ENCODE data around the gene SPHKAP. TPM values are rescaled to one million over a fixed set of nuclear protein-coding genes. Genes with fewer than 3 reads are reported as not detected.

Gene SPHKAP
- polyA plus RNA-seq, 1 donor (not counting 4 experiments of a cell fraction or from before 2014, with no cell fraction given): not detected

GRCh38 chr2:228084717-228085116 lies 96.8 kb downstream of the SPHKAP start:
- H3K36me3 ChIP-seq (ENCODE audit: control insufficient read depth in 2 of 2, extremely low read depth in 1 of 2, insufficient read depth in 2 of 2, low read length in 2 of 2): no peaks in the 10 kb centered on the region

DNA sequence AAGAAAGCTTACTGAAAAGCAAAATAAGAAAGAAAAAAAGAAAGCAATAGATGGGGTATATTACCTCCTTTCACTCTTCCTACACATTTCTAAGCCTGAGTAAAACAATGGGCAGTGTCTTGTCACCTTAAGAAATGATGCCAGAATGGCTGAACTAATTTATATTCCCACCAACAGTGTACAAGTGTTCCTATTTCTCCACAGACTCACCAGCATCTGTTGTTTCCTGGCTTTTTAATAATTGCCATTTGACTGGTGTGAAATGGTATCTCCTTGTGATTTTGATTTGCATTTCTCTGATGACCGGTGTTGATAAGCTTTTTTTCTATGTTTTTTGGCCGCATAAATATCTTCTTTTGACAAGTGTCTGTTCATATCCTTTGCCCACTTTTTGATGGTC lies 98.4 kb downstream of the SPHKAP start:
- no peak for FAIRE-seq

More at GRCh38 chr2:228084717-228085116, 96.8 kb downstream of the SPHKAP start:
- H4K20me1 ChIP-seq (ENCODE audit: control insufficient read depth, extremely low read depth, insufficient read depth, low read length): no peaks in the 10 kb centered on the region
- TF ChIP-seq, protein P1, sequence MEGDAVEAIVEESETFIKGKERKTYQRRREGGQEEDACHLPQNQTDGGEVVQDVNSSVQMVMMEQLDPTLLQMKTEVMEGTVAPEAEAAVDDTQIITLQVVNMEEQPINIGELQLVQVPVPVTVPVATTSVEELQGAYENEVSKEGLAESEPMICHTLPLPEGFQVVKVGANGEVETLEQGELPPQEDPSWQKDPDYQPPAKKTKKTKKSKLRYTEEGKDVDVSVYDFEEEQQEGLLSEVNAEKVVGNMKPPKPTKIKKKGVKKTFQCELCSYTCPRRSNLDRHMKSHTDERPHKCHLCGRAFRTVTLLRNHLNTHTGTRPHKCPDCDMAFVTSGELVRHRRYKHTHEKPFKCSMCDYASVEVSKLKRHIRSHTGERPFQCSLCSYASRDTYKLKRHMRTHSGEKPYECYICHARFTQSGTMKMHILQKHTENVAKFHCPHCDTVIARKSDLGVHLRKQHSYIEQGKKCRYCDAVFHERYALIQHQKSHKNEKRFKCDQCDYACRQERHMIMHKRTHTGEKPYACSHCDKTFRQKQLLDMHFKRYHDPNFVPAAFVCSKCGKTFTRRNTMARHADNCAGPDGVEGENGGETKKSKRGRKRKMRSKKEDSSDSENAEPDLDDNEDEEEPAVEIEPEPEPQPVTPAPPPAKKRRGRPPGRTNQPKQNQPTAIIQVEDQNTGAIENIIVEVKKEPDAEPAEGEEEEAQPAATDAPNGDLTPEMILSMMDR (optimal IDR thresholded peaks at IDR 0.05 in 1 of 3, IDR thresholded peaks at IDR 0.05 in 1 of 3, conservative IDR thresholded peaks at IDR 0.05 in 1 of 3; ENCODE audit: extremely low read depth in 1 of 3, insufficient read depth in 2 of 3, low read length in 3 of 3): no peak
- no peak for TF ChIP-seq EZH2 (IDR thresholded peaks at IDR 0.05; ENCODE audit: low read length)
- H3K27ac ChIP-seq (ENCODE audit: control insufficient read depth, insufficient read depth, low read length): no peak overlapping the region
- H3K9ac ChIP-seq (ENCODE audit: control insufficient read depth, extremely low read depth, insufficient read depth, low read length): no peak overlapping the region
- no peaks in the 10 kb centered on the region for H3K79me2 ChIP-seq (ENCODE audit: control insufficient read depth, insufficient read depth, low read length)
- H3K9me1 ChIP-seq (ENCODE audit: control insufficient read depth, extremely low read depth, insufficient read depth, low read length): no peaks in the 10 kb centered on the region
- H3K4me3 ChIP-seq (ENCODE audit: control insufficient read depth in 2 of 3, extremely low read depth in 1 of 3, insufficient read depth in 2 of 3, low read depth in 1 of 3, low read length in 3 of 3): no peak overlapping the region
- dilution Hi-C loops (cut with MboI; ENCODE audit: extremely low pct_ligation_motif_present, low sequenced_read_pairs): no loop called here
- H3K4me1 ChIP-seq (ENCODE audit: control insufficient read depth, extremely low read depth, insufficient read depth, low read length): no peaks in the 10 kb centered on the region
- no peak overlapping the region for H2AFZ ChIP-seq (ENCODE audit: control insufficient read depth, low read length)
- DNase-seq (ENCODE audit: low read depth, low spot score) (no peak), FAIRE-seq (no peak)
- H3K4me2 ChIP-seq (ENCODE audit: control insufficient read depth, extremely low read depth, insufficient read depth, low read depth, low read length): no peak overlapping the region
- no peaks in the 10 kb centered on the region for H3K27me3 ChIP-seq (ENCODE audit: control insufficient read depth, extremely low read depth, insufficient read depth, low read length)
- H3K9me3 ChIP-seq (ENCODE audit: control insufficient read depth, low read depth, low read length): no peaks in the 10 kb centered on the region

More for the DNA sequence above, 98.4 kb downstream of the SPHKAP start:
- no peaks in the 10 kb centered on the region for H3K4me1 ChIP-seq (ENCODE audit: control insufficient read depth, extremely low read depth, insufficient read depth, low read length)
- H2AFZ ChIP-seq (ENCODE audit: control insufficient read depth, low read length): no peak overlapping the region
- H3K9me1 ChIP-seq (ENCODE audit: control insufficient read depth, extremely low read depth, insufficient read depth, low read length): no peaks in the 10 kb centered on the region
- no peak overlapping the region for H3K4me3 ChIP-seq (ENCODE audit: control insufficient read depth in 2 of 3, extremely low read depth in 1 of 3, insufficient read depth in 2 of 3, low read depth in 1 of 3, low read length in 3 of 3)
- H3K27me3 ChIP-seq (ENCODE audit: control insufficient read depth, extremely low read depth, insufficient read depth, low read length): no peaks in the 10 kb centered on the region
- no peaks in the 10 kb centered on the region for H3K9me3 ChIP-seq (ENCODE audit: control insufficient read depth, low read depth, low read length)
- H3K79me2 ChIP-seq (ENCODE audit: control insufficient read depth, insufficient read depth, low read length): no peaks in the 10 kb centered on the region
- no peaks in the 10 kb centered on the region for H3K36me3 ChIP-seq (ENCODE audit: control insufficient read depth in 2 of 2, extremely low read depth in 1 of 2, insufficient read depth in 2 of 2, low read length in 2 of 2)
- H4K20me1 ChIP-seq (ENCODE audit: control insufficient read depth, extremely low read depth, insufficient read depth, low read length): no peaks in the 10 kb centered on the region
- DNase-seq (ENCODE audit: low read depth, low spot score): no peak
- no peak overlapping the region for H3K27ac ChIP-seq (ENCODE audit: control insufficient read depth, insufficient read depth, low read length)
- TF ChIP-seq EZH2 (IDR thresholded peaks at IDR 0.05; ENCODE audit: low read length): no peak
- TF ChIP-seq, protein P1 (optimal IDR thresholded peaks at IDR 0.05 in 1 of 3, IDR thresholded peaks at IDR 0.05 in 1 of 3, conservative IDR thresholded peaks at IDR 0.05 in 1 of 3; ENCODE audit: extremely low read depth in 1 of 3, insufficient read depth in 2 of 3, low read length in 3 of 3): no peak
- dilution Hi-C loops (cut with MboI; ENCODE audit: extremely low pct_ligation_motif_present, low sequenced_read_pairs): no loop called here
- H3K4me2 ChIP-seq (ENCODE audit: control insufficient read depth, extremely low read depth, insufficient read depth, low read depth, low read length): no peak overlapping the region
- no peak overlapping the region for H3K9ac ChIP-seq (ENCODE audit: control insufficient read depth, extremely low read depth, insufficient read depth, low read length)

Measured in keratinocyte (primary cell).